WTC11 (cell line): ENCODE measurements around the gene RBM44. TPM values are rescaled to one million over a fixed set of nuclear protein-coding genes. Genes with fewer than 3 reads are reported as not detected.
"Not testable (repeated sequence)": the region's sequence is repeated elsewhere in the genome, so short reads cannot be mapped to it uniquely, and the experiment has no call there.

ENCODE experiments used
- ATAC-seq: fragments of 200-7000 bp; cut with Tn5 transposase; 2 replicates; pipeline ENCODE4 v1.10.0; 2021; ENCODE audit warnings: mild to moderate bottlenecking, moderate library complexity
- CTCF ChIA-PET: fragments of 300-600 bp; sonication (Branson Sonifier 250); formaldehyde crosslinking; loops from one replicate; lab custom pipeline; 2021; ENCODE audit warnings: antibody characterized with exemption; lab: Charles Lee
- POLR2A ChIA-PET: fragments of 350-600 bp; sonication (Branson Sonifier 250); formaldehyde crosslinking; loops from one replicate; lab custom pipeline; 2021; ENCODE audit warnings: antibody characterized with exemption; lab: Charles Lee
- DNase-seq: peaks from one replicate; pipeline ENCODE4 v3.0.0; 2021; ENCODE audit warnings: low spot score
- H3K27ac Mint-ChIP-seq: 2 replicates; pipeline ENCODE4 v1.8.0; 2021; ENCODE audit warnings: mixed read lengths
- H3K27me3 Mint-ChIP-seq: 2 replicates; pipeline ENCODE4 v1.8.0; 2021; ENCODE audit warnings: low read depth, mild to moderate bottlenecking, moderate library complexity, mixed read lengths
- H3K36me3 Mint-ChIP-seq: 2 replicates; pipeline ENCODE4 v1.8.0; 2021; ENCODE audit warnings: mixed read lengths
- H3K4me1 Mint-ChIP-seq: 2 replicates; pipeline ENCODE4 v1.8.0; 2022; ENCODE audit warnings: mixed read lengths
- H3K4me3 Mint-ChIP-seq: 2 replicates; pipeline ENCODE4 v1.8.0; 2021; ENCODE audit warnings: mild to moderate bottlenecking, moderate library complexity, mixed read lengths
- H3K9me3 Mint-ChIP-seq: 2 replicates; pipeline ENCODE4 v1.8.0; 2021; ENCODE audit warnings: mixed read lengths
- ATF2 ChIP-seq: sonication (generic); formaldehyde crosslinking; IDR thresholded peaks from 2 replicates; pipeline ENCODE4 v1.8.1; 2022; ENCODE audit warnings: low read depth, missing genetic modification reagents, borderline replicate concordance
- CREB1 ChIP-seq: sonication (generic); formaldehyde crosslinking; IDR thresholded peaks from 2 replicates; pipeline ENCODE4 v1.8.0; 2023; ENCODE audit warnings: mild to moderate bottlenecking, missing genetic modification reagents
- ESRRA ChIP-seq: sonication (generic); formaldehyde crosslinking; IDR thresholded peaks from 2 replicates; pipeline ENCODE4 v1.8.1; 2022; ENCODE audit warnings: mild to moderate bottlenecking, missing genetic modification reagents, borderline replicate concordance
- FOXK1 ChIP-seq: sonication (generic); formaldehyde crosslinking; IDR thresholded peaks from 2 replicates; pipeline ENCODE4 v1.8.0; 2022; ENCODE audit warnings: mild to moderate bottlenecking, moderate library complexity, missing genetic modification reagents
- GABPB1 ChIP-seq: sonication (generic); formaldehyde crosslinking; IDR thresholded peaks from 2 replicates; pipeline ENCODE4 v1.8.1; 2023; ENCODE audit warnings: mild to moderate bottlenecking, missing genetic modification reagents
- HMGA2 ChIP-seq: fragments of 250-450 bp; sonication (Bioruptor Pico); IDR thresholded peaks from 2 replicates; pipeline ENCODE4 v1.4.0; 2021; ENCODE audit warnings: mild to moderate bottlenecking, moderate library complexity
- JAZF1 ChIP-seq: fragments of 250-450 bp; sonication (Bioruptor Pico); IDR thresholded peaks from 2 replicates; pipeline ENCODE4 v1.9.0; 2021; ENCODE audit warnings: moderate library complexity, mild to moderate bottlenecking, inconsistent platforms
- MAX ChIP-seq: sonication (generic); formaldehyde crosslinking; IDR thresholded peaks from 2 replicates; pipeline ENCODE4 v1.8.0; 2022; ENCODE audit warnings: mild to moderate bottlenecking, missing genetic modification reagents
- MXD4 ChIP-seq: fragments of 250-450 bp; sonication (Bioruptor Pico); IDR thresholded peaks from 2 replicates; pipeline ENCODE4 v1.8.0; 2021; ENCODE audit warnings: mild to moderate bottlenecking, moderate library complexity, borderline replicate concordance
- NFE2L1 ChIP-seq: sonication (generic); formaldehyde crosslinking; IDR thresholded peaks from 2 replicates; pipeline ENCODE4 v1.8.1; 2023; ENCODE audit warnings: missing genetic modification reagents
- NR2C2 ChIP-seq: sonication (generic); formaldehyde crosslinking; IDR thresholded peaks from 2 replicates; pipeline ENCODE4 v1.8.0; 2022; ENCODE audit warnings: mild to moderate bottlenecking, missing genetic modification reagents
- OVOL2 ChIP-seq: fragments of 250-450 bp; sonication (Bioruptor Pico); IDR thresholded peaks from 2 replicates; pipeline ENCODE4 v1.9.0; 2021; ENCODE audit warnings: mild to moderate bottlenecking, borderline replicate concordance
- PRRX2 ChIP-seq: fragments of 250-450 bp; sonication (Bioruptor Pico); IDR thresholded peaks from 2 replicates; pipeline ENCODE4 v1.8.0; 2021; ENCODE audit warnings: mild to moderate bottlenecking
- TCF7 ChIP-seq: sonication (generic); formaldehyde crosslinking; IDR thresholded peaks from 2 replicates; pipeline ENCODE4 v1.8.0; 2022; ENCODE audit warnings: mild to moderate bottlenecking, low read depth, missing genetic modification reagents, moderate library complexity
- ZNF121 ChIP-seq: sonication (generic); formaldehyde crosslinking; IDR thresholded peaks from 2 replicates; pipeline ENCODE4 v1.8.0; 2023; ENCODE audit warnings: missing genetic modification reagents
- ZNF138 ChIP-seq: sonication (generic); formaldehyde crosslinking; conservative IDR thresholded peaks from 2 replicates; pipeline ENCODE4 v1.8.1; 2022; ENCODE audit warnings: mild to moderate bottlenecking, moderate library complexity, missing genetic modification reagents
- ZNF281 ChIP-seq: sonication (generic); formaldehyde crosslinking; IDR thresholded peaks from 2 replicates; pipeline ENCODE4 v1.8.0; 2023; ENCODE audit warnings: mild to moderate bottlenecking, missing genetic modification reagents
- ZNF396 ChIP-seq: fragments of 250-450 bp; sonication (Bioruptor Pico); IDR thresholded peaks from 2 replicates; pipeline ENCODE4 v1.8.0; 2021; ENCODE audit warnings: mild to moderate bottlenecking, moderate library complexity, borderline replicate concordance
- ZNF671 ChIP-seq: fragments of 250-450 bp; sonication (Bioruptor Pico); IDR thresholded peaks from 2 replicates; pipeline ENCODE4 v1.8.0; 2021; ENCODE audit warnings: mild to moderate bottlenecking
- ZSCAN18 ChIP-seq: fragments of 250-450 bp; sonication (Bioruptor Pico); IDR thresholded peaks from 2 replicates; pipeline ENCODE4 v2.1.2; 2022; ENCODE audit warnings: mild to moderate bottlenecking, moderate library complexity
- total RNA-seq: library from RNA; stranded (reverse); gene quantifications from 3 replicates; pipeline ENCODE4 v1.2.3, GENCODE V29; 2021
- TF ChIP-seq, protein P1 (sequence below): fragments of 200-600 bp; IDR thresholded peaks from 2 replicates; pipeline ENCODE4 v1.8.0; 2022; ENCODE audit warnings: antibody characterized with exemption

Gene RBM44
- total RNA-seq, 1 experiment from 2014 or later: 1.3 TPM

DNA sequence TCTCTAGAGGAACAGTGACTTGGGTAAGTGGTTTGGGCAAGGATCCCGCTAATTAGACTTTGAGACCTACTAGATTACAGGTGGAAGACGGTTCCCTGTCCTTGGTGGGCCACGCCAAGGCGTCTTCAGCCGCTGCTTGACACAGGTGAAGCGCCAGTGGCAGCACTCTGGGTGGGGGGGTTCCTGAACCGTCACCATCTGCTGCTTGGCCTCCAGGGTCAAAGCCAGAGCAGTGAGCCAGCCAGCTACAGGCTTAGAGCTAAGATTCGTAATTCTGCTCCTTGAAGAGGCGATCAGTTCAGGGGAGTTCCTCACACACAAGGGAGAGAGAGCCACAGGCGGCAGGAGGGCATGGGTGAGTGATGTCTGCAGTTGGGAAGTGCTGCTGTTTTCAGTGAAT is 39.4 kb upstream of the RBM44 start:
- H3K36me3 Mint-ChIP-seq: peaks cover 69% of the 10 kb centered on the region
- ATAC-seq: no peak

DNA sequence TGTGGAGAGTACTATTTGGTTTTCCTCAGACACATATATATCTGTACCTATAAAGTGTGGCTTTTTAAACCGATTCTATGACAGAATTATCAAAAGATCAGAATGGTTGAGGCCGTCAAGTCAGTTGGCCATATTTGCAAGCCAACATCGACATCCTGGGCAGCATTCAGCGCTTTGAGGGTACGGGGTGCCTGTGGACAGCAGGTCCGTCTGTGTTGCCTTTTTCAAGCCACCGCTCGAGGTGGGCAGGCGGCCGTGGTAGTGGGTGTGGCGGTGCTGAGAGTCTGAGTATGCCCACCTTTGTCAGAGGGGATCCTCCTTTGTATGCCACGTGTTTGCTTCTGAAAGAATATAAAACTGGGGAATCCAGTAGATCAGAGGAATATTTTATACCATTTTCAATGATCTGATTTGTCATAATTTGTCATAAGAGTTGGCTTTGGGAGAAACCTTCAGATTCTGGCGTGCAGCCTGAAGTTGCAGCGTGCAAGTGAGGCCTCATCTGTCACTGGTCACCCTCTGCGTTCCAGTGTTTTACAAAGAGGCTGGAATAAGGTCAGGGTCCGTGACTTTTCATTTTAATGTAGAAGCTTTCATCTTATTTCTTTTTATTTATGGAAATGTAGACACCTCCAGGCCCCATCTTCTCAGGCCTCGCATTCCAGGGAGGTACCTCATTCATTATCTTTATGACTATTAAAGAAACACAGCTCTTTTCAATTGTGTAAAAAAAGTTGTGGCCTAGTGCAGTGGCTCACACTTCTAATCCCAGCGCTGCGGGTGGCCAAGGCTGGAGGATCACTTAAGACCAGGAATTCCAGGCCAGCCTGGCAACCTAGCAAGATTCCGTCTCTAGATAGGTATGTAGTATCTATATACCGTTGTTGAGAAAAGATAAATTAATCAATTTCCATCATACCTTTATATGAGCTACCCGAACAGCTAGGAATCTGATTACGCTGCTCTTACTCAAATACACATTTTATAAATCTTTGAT is 37.8 kb upstream of the RBM44 start:
- no peaks in the 10 kb centered on the region for H3K27me3 Mint-ChIP-seq
- ATAC-seq: no peak

More for the DNA sequence above, 39.4 kb upstream of the RBM44 start:
- Mint-ChIP-seq H3K27me3 (no peaks in the 10 kb centered on the region), H3K27ac (no peak overlapping the region), H3K4me1 (no peaks in the 10 kb centered on the region), H3K9me3 (no peaks in the 10 kb centered on the region), H3K4me3 (no peak overlapping the region)
- ChIA-PET POLR2A (no interaction called here), CTCF (interaction anchor here (1.0 to 2.9 kb wide), 2 partner anchors 16 to 504 kb away, joined by 4 to 10 read pairs; no protein-coding TSS in a partner anchor)
- DNase-seq: no peak
- TF ChIP-seq ZNF121 (CRISPR knock-in tag) (no peak), ZNF396 (CRISPR knock-in tag) (no peak), OVOL2 (CRISPR knock-in tag) (no peak), GABPB1 (CRISPR knock-in tag) (no peak), ATF2 (CRISPR knock-in tag) (no peak)

GRCh38 chr2:237762291-237763182 is 36.0 kb upstream of the RBM44 start:
- peaks cover 53% of the 10 kb centered on the region for H3K36me3 Mint-ChIP-seq
- POLR2A ChIA-PET, H3K4me3 Mint-ChIP-seq, H3K27me3 Mint-ChIP-seq, ATAC-seq, H3K4me1 Mint-ChIP-seq, CTCF ChIA-PET, H3K27ac Mint-ChIP-seq, DNase-seq, H3K9me3 Mint-ChIP-seq: not testable (repeated sequence)

More for the DNA sequence above, 37.8 kb upstream of the RBM44 start:
- no peak for TF ChIP-seq JAZF1
- TF ChIP-seq MAX (CRISPR knock-in tag): no peak
- TF ChIP-seq NR2C2 (CRISPR knock-in tag): no peak
- TF ChIP-seq TCF7 (CRISPR knock-in tag): no peak
- TF ChIP-seq ESRRA: no peak
- TF ChIP-seq ZSCAN18 (CRISPR knock-in tag): no peak
- TF ChIP-seq FOXK1 (CRISPR knock-in tag): no peak
- no peak for TF ChIP-seq PRRX2 (CRISPR knock-in tag)
- no peak for TF ChIP-seq ZNF138
- TF ChIP-seq, protein P1, sequence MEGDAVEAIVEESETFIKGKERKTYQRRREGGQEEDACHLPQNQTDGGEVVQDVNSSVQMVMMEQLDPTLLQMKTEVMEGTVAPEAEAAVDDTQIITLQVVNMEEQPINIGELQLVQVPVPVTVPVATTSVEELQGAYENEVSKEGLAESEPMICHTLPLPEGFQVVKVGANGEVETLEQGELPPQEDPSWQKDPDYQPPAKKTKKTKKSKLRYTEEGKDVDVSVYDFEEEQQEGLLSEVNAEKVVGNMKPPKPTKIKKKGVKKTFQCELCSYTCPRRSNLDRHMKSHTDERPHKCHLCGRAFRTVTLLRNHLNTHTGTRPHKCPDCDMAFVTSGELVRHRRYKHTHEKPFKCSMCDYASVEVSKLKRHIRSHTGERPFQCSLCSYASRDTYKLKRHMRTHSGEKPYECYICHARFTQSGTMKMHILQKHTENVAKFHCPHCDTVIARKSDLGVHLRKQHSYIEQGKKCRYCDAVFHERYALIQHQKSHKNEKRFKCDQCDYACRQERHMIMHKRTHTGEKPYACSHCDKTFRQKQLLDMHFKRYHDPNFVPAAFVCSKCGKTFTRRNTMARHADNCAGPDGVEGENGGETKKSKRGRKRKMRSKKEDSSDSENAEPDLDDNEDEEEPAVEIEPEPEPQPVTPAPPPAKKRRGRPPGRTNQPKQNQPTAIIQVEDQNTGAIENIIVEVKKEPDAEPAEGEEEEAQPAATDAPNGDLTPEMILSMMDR: no peak
- TF ChIP-seq ZNF671 (CRISPR knock-in tag): no peak
- no peak for TF ChIP-seq NFE2L1 (CRISPR knock-in tag)
- no peak for TF ChIP-seq CREB1 (CRISPR knock-in tag)
- no peak for TF ChIP-seq HMGA2
- no peak for TF ChIP-seq ZNF281 (CRISPR knock-in tag)
- TF ChIP-seq MXD4: no peak
- Mint-ChIP-seq H3K36me3 (peaks cover 57% of the 10 kb centered on the region), H3K4me1 (no peaks in the 10 kb centered on the region), H3K9me3 (no peaks in the 10 kb centered on the region), H3K27ac (peak overlapping the region; percentile 66; the same call in 1 of the 2 replicates), H3K4me3 (no peak overlapping the region)
- CTCF ChIA-PET: interaction anchor here (0.8 kb wide), 1 partner anchor 248 kb away, joined by 3 read pairs; no protein-coding TSS in a partner anchor
- no peak for DNase-seq
- POLR2A ChIA-PET: no interaction called here
